Naive thymus-derived CD8-positive, alpha-beta T cell (primary cell): ENCODE measurements around the gene CRYBG1. TPM values are rescaled to one million over a fixed set of nuclear protein-coding genes. Genes with fewer than 3 reads are reported as not detected.
"Not testable (repeated sequence)": the region's sequence is repeated elsewhere in the genome, so short reads cannot be mapped to it uniquely, and the experiment has no call there.

Experiments used
- ATAC-seq, 2 donors: fragments of 150-1000 bp; cut with Tn5 transposase in 1 of 2; sonication (Bioruptor Pico), chemical (Tn5 transposase) in 1 of 2; 1 replicate in 1 of 2; 2 replicates in 1 of 2; pipeline ENCODE4 v1.10.0; 2021; ENCODE audit warnings: mild to moderate bottlenecking in 2 of 2, moderate library complexity in 2 of 2
- POLR2A ChIA-PET: fragments of 350-600 bp; sonication (Branson Sonifier 250); formaldehyde crosslinking; loops from one replicate; lab custom pipeline; 2021; ENCODE audit warnings: antibody characterized with exemption; lab: Charles Lee
- DNase-seq, 10 donors: peaks; one replicate each; pipeline versions ENCODE4 v3.0.0 to v3.0.0-alpha.2; 2020 to 2022
- H3K27ac Mint-ChIP-seq, 10 donors: one replicate each; pipeline ENCODE4 v1.8.0; 2020 to 2022; ENCODE audit warnings: mild to moderate bottlenecking in 10 of 10, mixed read lengths in 10 of 10, moderate library complexity in 4 of 10, inconsistent platforms in 1 of 10
- H3K27me3 Mint-ChIP-seq, 5 donors: one replicate each; pipeline ENCODE4 v1.8.0; 2021 to 2022; ENCODE audit warnings: mixed read lengths in 5 of 5
- H3K36me3 Mint-ChIP-seq, 3 donors: one replicate each; pipeline ENCODE4 v1.8.0; 2020 to 2022; ENCODE audit warnings: mixed read lengths in 3 of 3, mild to moderate bottlenecking in 2 of 3, inconsistent platforms in 1 of 3
- H3K4me1 Mint-ChIP-seq, 4 donors: one replicate each; pipeline ENCODE4 v1.8.0; 2021 to 2022; ENCODE audit warnings: mixed read lengths in 4 of 4
- H3K4me3 Mint-ChIP-seq, 10 donors: one replicate each; pipeline ENCODE4 v1.8.0; 2020 to 2022; ENCODE audit warnings: mild to moderate bottlenecking in 10 of 10, mixed read lengths in 10 of 10, moderate library complexity in 6 of 10, inconsistent platforms in 1 of 10
- H3K9me3 Mint-ChIP-seq, 9 donors: one replicate each; pipeline ENCODE4 v1.8.0; 2020 to 2022; ENCODE audit warnings: mixed read lengths in 9 of 9, mild to moderate bottlenecking in 3 of 9, inconsistent platforms in 1 of 9, moderate library complexity in 1 of 9
- polyA plus RNA-seq, 3 donors: library from polyadenylated mRNA; unstranded; fragments of 300-500 nt; fragmentation: Illumina TruSeq; gene quantifications; one replicate each; pipeline ENCODE4 v1.2.3, GENCODE V29; 2021
- total RNA-seq, 8 experiments: library from RNA in 2 of 8; stranded (reverse) in 2 of 8; gene quantifications; one replicate each; pipeline ENCODE4 v1.2.3 and lab custom pipeline; 2021 to 2026

Gene CRYBG1
- total and polyA plus RNA-seq, 5 experiments from 2014 or later = 10.1 to 28.2 (median 19.4) TPM

DNA sequence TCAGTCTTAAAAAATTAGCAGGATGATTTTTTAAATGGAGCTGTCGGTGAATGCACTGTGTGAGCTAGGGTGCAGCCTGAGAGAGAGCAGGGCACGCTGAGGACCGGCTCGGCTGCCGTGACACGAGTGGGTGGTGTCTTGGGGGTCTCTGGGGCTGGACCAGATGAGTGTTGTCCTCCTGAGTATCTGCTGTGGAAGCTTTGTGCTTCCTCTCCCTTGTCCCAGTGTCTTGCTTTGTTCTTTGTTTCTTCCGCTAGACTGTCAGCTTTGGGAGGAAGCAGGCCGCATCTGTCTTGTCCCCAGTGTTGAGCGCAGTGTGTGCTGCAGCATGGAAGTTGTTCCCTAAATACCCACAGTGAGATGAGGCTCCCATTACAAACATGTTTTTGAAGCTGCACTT is 179.4 kb downstream of the CRYBG1 start:
- H3K4me3 Mint-ChIP-seq = peak overlapping the region in 1 of 10 donors; percentile 22
- H3K27me3 Mint-ChIP-seq = no peaks in the 10 kb centered on the region
- H3K4me1 Mint-ChIP-seq = peaks cover 19 to 57% (median 40%) of the 10 kb centered on the region in 4 donors
- DNase-seq = no peak
- peaks cover 0 to 76% (median 23%) of the 10 kb centered on the region in 3 donors for H3K36me3 Mint-ChIP-seq
- ATAC-seq = no peak
- POLR2A ChIA-PET = interaction anchor here (1.1 to 2.6 kb wide), 3 partner anchors 18 to 30 kb away, joined by 4 to 11 read pairs (median 8); no protein-coding TSS in a partner anchor
- no peaks in the 10 kb centered on the region for H3K9me3 Mint-ChIP-seq
- peak overlapping the region in 8 of 10 donors; percentile 8 to 82 (median 66) for H3K27ac Mint-ChIP-seq

DNA sequence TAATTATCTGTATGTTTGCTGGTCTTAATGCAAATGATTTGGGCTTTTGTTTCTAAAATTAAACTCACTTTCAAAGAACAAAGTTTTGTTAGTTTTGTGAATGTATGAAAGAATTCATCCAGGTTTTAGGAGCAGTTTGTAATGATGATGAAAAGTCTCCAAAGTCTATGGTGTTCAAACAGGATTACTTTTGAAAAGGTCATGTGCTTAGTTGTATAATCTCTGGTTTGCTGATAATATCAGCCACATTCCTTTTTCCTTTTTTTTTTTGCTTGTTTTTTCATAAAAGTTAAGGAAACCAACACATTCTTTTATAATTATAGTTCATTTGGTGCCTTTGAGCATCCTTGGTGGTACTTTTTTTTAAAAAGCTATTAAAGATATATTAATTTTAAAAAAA is 179.9 kb downstream of the CRYBG1 start:
- no peaks in the 10 kb centered on the region for H3K27me3 Mint-ChIP-seq
- ATAC-seq = no peak
- H3K9me3 Mint-ChIP-seq = no peaks in the 10 kb centered on the region
- POLR2A ChIA-PET = interaction anchor here (2.6 kb wide), 1 partner anchor 29 kb away, joined by 8 read pairs; no protein-coding TSS in a partner anchor
- H3K4me1 Mint-ChIP-seq = peaks cover 18 to 56% (median 36%) of the 10 kb centered on the region in 4 donors
- H3K36me3 Mint-ChIP-seq = peaks cover 0 to 76% (median 22%) of the 10 kb centered on the region in 3 donors
- no peak overlapping the region for H3K4me3 Mint-ChIP-seq
- H3K27ac Mint-ChIP-seq = peak overlapping the region in 4 of 10 donors; percentile 65 to 82 (median 77)
- DNase-seq = no peak

DNA sequence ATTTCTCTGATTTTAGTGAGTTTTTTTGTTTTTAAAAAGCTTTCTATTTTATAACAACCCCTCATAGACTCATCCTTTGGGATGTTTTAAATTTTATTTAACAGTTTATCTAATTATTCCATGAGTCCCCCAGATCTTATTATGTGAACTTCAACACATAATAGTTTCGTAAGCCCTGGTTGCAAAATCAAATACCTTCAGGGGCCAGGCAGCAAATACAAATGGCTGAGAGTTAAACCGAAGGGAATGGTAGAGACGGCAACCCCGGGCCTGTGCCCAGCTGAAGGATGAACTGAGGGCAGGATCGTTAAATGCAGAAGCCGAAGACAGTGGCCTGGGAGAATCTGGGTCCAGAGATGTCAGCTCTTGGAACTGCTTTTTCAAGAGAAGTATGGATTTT is 180.4 kb downstream of the CRYBG1 start:
- POLR2A ChIA-PET = interaction anchor here (2.6 kb wide), 1 partner anchor 29 kb away, joined by 8 read pairs; no protein-coding TSS in a partner anchor
- Mint-ChIP-seq H3K4me1 (peaks cover 18 to 58% (median 37%) of the 10 kb centered on the region in 4 donors), H3K27ac (peak overlapping the region in 1 of 10 donors; percentile 77), H3K4me3 (no peak overlapping the region), H3K27me3 (no peaks in the 10 kb centered on the region), H3K9me3 (no peaks in the 10 kb centered on the region), H3K36me3 (peaks cover 0 to 79% (median 23%) of the 10 kb centered on the region in 3 donors)
- DNase-seq (no peak), ATAC-seq (no peak)

DNA sequence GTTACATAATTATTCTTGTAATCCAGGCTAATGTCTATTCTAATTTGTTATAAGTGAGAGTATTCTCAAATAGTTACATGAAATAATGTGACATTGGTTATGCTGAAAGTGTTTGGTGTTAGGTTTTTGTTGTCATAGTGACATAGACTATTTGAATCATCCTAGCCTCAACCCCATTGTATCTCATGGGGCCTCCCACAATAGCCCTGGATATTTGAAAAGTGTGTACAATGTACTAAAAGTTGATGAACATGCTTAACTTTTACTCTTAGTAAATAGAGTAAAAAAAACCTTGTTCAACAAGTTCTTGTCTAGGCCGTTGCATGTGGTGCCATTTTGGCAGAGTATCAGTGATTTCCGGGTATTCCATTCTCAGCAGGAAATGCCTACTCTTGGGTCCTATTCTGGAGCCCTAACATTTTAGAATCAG is 185.8 kb downstream of the CRYBG1 start:
- Mint-ChIP-seq H3K27me3 (no peaks in the 10 kb centered on the region), H3K27ac (peak overlapping the region in 7 of 10 donors; percentile 17 to 92 (median 39)), H3K9me3 (peaks cover 0 to 3% (median 0%) of the 10 kb centered on the region in 9 donors), H3K36me3 (peaks cover 4 to 83% (median 56%) of the 10 kb centered on the region in 3 donors), H3K4me3 (peak overlapping the region in 2 of 10 donors; percentile 10 to 48), H3K4me1 (peaks cover 13 to 49% (median 20%) of the 10 kb centered on the region in 4 donors)
- no peak for DNase-seq
- POLR2A ChIA-PET = interaction anchor here (1.0 to 1.5 kb wide), 2 partner anchors 30 to 93 kb away, joined by 3 read pairs; no protein-coding TSS in a partner anchor
- ATAC-seq = no peak

DNA sequence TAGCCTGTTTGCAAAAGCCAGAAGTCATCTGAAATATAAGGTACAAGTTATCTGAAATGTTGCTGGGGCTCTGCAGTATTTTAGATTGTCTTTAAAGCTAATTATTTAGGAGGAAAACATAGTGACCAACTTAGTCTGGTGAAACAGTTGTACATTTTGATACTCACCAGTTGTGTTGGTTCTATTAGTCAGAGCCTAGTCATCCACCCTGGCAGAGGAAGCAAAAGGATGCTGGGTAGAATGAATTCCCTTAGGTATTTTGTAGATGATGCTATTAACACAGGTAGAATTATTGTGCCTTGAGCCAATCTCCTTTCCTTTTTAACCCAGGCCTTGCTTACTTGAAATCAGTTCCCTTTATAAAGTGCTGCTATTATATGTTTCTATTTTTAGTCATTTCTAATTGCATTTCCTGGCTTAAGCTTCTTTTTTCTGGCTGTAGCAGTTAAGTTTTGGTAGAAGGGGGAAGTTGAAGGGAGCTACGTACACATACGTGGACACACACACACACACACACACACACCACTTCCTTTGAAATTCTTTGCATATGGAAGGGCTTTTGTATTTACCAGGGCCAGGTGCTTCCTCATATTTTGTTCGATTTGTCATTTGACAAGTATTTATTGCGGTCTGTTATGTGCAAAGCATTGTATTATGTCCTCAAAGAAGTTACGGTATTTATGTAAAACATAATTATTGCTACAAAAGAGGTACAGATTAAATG is 186.3 kb downstream of the CRYBG1 start:
- POLR2A ChIA-PET = no interaction called here
- DNase-seq (no peak), ATAC-seq (no peak)
- Mint-ChIP-seq H3K27ac (peak overlapping the region in 9 of 10 donors; percentile 9 to 92 (median 37)), H3K4me3 (peak overlapping the region in 2 of 10 donors; percentile 10 to 48), H3K9me3 (peaks cover 0 to 3% (median 0%) of the 10 kb centered on the region in 9 donors), H3K27me3 (no peaks in the 10 kb centered on the region), H3K36me3 (peaks cover 4 to 83% (median 58%) of the 10 kb centered on the region in 3 donors), H3K4me1 (peaks cover 13 to 49% (median 20%) of the 10 kb centered on the region in 4 donors)

- Mint-ChIP-seq H3K36me3 (peaks cover 4 to 83% (median 58%) of the 10 kb centered on the region in 3 donors), H3K4me3 (peak overlapping the region in 2 of 10 donors; percentile 4 to 40), H3K27ac (peak overlapping the region; percentile 35 to 89 (median 64)), H3K4me1 (peaks cover 13 to 49% (median 20%) of the 10 kb centered on the region in 4 donors), H3K27me3 (no peaks in the 10 kb centered on the region), H3K9me3 (peaks cover 0 to 3% (median 0%) of the 10 kb centered on the region in 9 donors)
- DNase-seq (no peak), ATAC-seq (peak; percentile 37 to 44)
- POLR2A ChIA-PET = no interaction called here
Measured at GRCh38 chr6:106547601-106548453, 187.3 kb downstream of the CRYBG1 start.

DNA sequence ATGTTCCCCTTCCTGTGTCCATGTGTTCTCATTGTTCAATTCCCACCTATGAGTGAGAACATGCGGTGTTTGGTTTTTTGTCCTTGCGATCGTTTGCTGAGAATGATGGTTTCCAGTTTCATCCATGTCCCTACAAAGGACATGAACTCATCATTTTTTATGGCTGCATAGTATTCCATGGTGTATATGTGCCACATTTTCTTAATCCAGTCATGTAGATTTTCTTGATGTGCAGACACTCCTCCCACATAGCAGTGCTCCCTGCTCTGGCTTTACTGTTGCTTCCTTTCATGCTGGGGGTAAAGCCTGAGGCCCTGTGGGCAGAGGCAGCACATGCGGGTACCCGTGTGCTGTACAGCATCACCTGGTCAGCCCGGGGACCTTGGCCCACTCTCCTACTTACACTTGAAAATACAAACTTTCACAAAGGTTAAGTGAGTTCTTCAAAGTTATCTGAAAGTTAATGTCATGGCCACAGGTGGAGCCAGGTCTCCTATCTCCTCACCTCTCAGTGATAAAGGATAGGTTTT is 188.5 kb downstream of the CRYBG1 start:
- H3K9me3 Mint-ChIP-seq, POLR2A ChIA-PET, H3K4me3 Mint-ChIP-seq, ATAC-seq, H3K27me3 Mint-ChIP-seq, DNase-seq: not testable (repeated sequence)
- peaks cover 13 to 50% (median 20%) of the 10 kb centered on the region in 4 donors for H3K4me1 Mint-ChIP-seq
- H3K36me3 Mint-ChIP-seq = peaks cover 4 to 84% (median 58%) of the 10 kb centered on the region in 3 donors
- peak overlapping the region in 5 of 10 donors; percentile 29 to 76 (median 48) for H3K27ac Mint-ChIP-seq

- Mint-ChIP-seq H3K4me3 (no peak overlapping the region), H3K9me3 (peaks cover 0 to 3% (median 0%) of the 10 kb centered on the region in 9 donors), H3K4me1 (peaks cover 13 to 50% (median 20%) of the 10 kb centered on the region in 4 donors), H3K27me3 (no peaks in the 10 kb centered on the region), H3K27ac (peak overlapping the region in 9 of 10 donors; percentile 24 to 76 (median 42)), H3K36me3 (peaks cover 4 to 84% (median 54%) of the 10 kb centered on the region in 3 donors)
- ATAC-seq (no peak), DNase-seq (no peak)
- POLR2A ChIA-PET = no interaction called here
Measured at GRCh38 chr6:106549521-106549920, 189.0 kb downstream of the CRYBG1 start.

DNA sequence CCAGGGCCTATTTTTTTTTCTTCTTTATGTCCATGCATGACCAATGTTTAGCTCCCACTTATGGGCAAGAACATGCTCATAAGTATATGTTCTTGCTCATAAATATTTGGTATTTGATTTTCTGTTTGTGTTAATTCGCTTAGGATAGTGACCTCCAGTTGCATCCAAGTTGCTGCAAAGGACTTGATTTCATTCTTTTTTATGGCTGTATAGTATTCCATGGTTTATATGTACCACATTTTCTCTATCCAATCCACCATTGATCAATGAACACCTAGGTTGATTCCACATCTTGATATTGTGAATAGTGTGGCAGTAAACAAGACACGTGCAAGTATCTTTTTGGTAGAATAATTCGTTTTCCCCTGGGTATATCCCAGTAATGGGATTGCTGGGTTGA is 190.6 kb downstream of the CRYBG1 start:
- Mint-ChIP-seq H3K9me3 (peaks cover 0 to 3% (median 0%) of the 10 kb centered on the region in 9 donors), H3K4me3 (no peak overlapping the region), H3K4me1 (peaks cover 11 to 37% (median 15%) of the 10 kb centered on the region in 4 donors), H3K27me3 (no peaks in the 10 kb centered on the region), H3K36me3 (peaks cover 4 to 79% (median 41%) of the 10 kb centered on the region in 3 donors), H3K27ac (peak overlapping the region in 5 of 10 donors; percentile 20 to 78 (median 66))
- no peak for ATAC-seq
- POLR2A ChIA-PET = no interaction called here
- DNase-seq = no peak

DNA sequence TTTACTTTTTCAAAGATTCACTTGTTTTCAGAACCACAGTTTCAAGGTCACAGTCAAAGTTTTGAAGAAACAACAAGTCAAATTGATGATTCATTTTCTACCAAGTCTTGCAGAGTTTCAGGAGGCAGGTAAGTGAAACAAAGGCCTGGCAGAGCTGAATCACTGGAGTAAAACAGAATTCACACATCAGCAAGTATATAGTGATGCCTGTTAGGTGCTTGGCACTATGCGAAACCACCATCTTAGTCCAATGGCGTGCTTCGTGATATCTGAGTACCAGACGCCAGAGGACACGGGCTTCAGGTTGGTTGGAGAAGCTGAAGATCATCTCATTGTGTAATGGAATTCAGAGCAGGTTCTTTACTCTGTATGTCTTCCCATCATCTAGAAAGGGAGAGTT is 192.9 kb downstream of the CRYBG1 start:
- Mint-ChIP-seq H3K36me3 (peaks cover 4 to 77% (median 25%) of the 10 kb centered on the region in 3 donors), H3K27ac (peak overlapping the region in 6 of 10 donors; percentile 3 to 87 (median 54))

GRCh38 chr6:106555767-106556166 is 195.2 kb downstream of the CRYBG1 start:
- Mint-ChIP-seq H3K27ac (peak overlapping the region in 4 of 10 donors; percentile 54 to 80 (median 60)), H3K4me1 (peaks cover 0 to 10% (median under 1%) of the 10 kb centered on the region in 4 donors), H3K36me3 (peaks cover 0 to 83% (median 13%) of the 10 kb centered on the region in 3 donors), H3K9me3 (peaks cover 0 to 3% (median 0%) of the 10 kb centered on the region in 9 donors), H3K27me3 (no peaks in the 10 kb centered on the region), H3K4me3 (no peak overlapping the region)
- no peak for ATAC-seq
- POLR2A ChIA-PET = interaction anchor here (0.7 to 4.5 kb wide), 4 partner anchors 33 to 907 kb away, joined by 3 to 20 read pairs (median 10); no protein-coding TSS in a partner anchor
- no peak for DNase-seq

More for the DNA sequence above, 192.9 kb downstream of the CRYBG1 start:
- DNase-seq = no peak
- H3K4me3 Mint-ChIP-seq = no peak overlapping the region
- ATAC-seq = no peak
- H3K4me1 Mint-ChIP-seq = peaks cover 0 to 18% (median 4%) of the 10 kb centered on the region in 4 donors
- no peaks in the 10 kb centered on the region for H3K27me3 Mint-ChIP-seq
- peaks cover 0 to 3% (median 0%) of the 10 kb centered on the region in 9 donors for H3K9me3 Mint-ChIP-seq
- POLR2A ChIA-PET = interaction anchor here (3.8 to 4.5 kb wide), 2 partner anchors 41 to 44 kb away, joined by 16 to 20 read pairs; no protein-coding TSS in a partner anchor
